ENCODE measurements around the gene KLHL36. TPM values are rescaled to one million over a fixed set of nuclear protein-coding genes. Genes with fewer than 3 reads are reported as not detected.

Gene KLHL36
- total and polyA plus RNA-seq, 9 of the 15 experiments (the other 6 are each of a cell fraction or from before 2014, with no cell fraction given): 2.1 to 51.2 (median 18.5) TPM

- 0 out of 2 replicates have a peak, but pooled peaks have one; percentile 12 for TF ChIP-seq SMAD4 (CRISPR knock-in tag; conservative IDR thresholded peaks at IDR 0.05)
- no peak for TF ChIP-seq KAT7 (CRISPR knock-in tag; IDR thresholded peaks at IDR 0.05; ENCODE audit: borderline replicate concordance)
- TF ChIP-seq HMG20B (CRISPR knock-in tag; IDR thresholded peaks at IDR 0.05): no peak
- TF ChIP-seq PHB2 (IDR thresholded peaks at IDR 0.05; ENCODE audit: low read depth): no peak
- no peak for TF ChIP-seq U2AF1 (optimal IDR thresholded peaks at IDR 0.05; ENCODE audit: low read depth, low read length)
- no peak for TF ChIP-seq HDAC2 (IDR thresholded peaks at IDR 0.05)
- TF ChIP-seq CEBPG (CRISPR knock-in tag; IDR thresholded peaks at IDR 0.05): no peak
- no peak for TF ChIP-seq CEBPG (tag; conservative IDR thresholded peaks at IDR 0.05 in 1 of 2, IDR thresholded peaks at IDR 0.05 in 1 of 2)
- TF ChIP-seq, protein P1, sequence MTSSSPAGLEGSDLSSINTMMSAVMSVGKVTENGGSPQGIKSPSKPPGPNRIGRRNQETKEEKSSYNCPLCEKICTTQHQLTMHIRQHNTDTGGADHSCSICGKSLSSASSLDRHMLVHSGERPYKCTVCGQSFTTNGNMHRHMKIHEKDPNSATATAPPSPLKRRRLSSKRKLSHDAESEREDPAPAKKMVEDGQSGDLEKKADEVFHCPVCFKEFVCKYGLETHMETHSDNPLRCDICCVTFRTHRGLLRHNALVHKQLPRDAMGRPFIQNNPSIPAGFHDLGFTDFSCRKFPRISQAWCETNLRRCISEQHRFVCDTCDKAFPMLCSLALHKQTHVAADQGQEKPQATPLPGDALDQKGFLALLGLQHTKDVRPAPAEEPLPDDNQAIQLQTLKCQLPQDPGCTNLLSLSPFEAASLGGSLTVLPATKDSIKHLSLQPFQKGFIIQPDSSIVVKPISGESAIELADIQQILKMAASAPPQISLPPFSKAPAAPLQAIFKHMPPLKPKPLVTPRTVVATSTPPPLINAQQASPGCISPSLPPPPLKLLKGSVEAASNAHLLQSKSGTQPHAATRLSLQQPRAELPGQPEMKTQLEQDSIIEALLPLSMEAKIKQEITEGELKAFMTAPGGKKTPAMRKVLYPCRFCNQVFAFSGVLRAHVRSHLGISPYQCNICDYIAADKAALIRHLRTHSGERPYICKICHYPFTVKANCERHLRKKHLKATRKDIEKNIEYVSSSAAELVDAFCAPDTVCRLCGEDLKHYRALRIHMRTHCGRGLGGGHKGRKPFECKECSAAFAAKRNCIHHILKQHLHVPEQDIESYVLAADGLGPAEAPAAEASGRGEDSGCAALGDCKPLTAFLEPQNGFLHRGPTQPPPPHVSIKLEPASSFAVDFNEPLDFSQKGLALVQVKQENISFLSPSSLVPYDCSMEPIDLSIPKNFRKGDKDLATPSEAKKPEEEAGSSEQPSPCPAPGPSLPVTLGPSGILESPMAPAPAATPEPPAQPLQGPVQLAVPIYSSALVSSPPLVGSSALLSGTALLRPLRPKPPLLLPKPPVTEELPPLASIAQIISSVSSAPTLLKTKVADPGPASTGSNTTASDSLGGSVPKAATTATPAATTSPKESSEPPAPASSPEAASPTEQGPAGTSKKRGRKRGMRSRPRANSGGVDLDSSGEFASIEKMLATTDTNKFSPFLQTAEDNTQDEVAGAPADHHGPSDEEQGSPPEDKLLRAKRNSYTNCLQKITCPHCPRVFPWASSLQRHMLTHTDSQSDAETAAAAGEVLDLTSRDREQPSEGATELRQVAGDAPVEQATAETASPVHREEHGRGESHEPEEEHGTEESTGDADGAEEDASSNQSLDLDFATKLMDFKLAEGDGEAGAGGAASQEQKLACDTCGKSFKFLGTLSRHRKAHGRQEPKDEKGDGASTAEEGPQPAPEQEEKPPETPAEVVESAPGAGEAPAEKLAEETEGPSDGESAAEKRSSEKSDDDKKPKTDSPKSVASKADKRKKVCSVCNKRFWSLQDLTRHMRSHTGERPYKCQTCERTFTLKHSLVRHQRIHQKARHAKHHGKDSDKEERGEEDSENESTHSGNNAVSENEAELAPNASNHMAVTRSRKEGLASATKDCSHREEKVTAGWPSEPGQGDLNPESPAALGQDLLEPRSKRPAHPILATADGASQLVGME (CRISPR knock-in tag; IDR thresholded peaks at IDR 0.05): 0 out of 2 replicates have a peak, but pooled peaks have one; percentile 25
- no peak for TF ChIP-seq CREM (IDR thresholded peaks at IDR 0.05; ENCODE audit: low read depth)
- TF ChIP-seq, protein P2, sequence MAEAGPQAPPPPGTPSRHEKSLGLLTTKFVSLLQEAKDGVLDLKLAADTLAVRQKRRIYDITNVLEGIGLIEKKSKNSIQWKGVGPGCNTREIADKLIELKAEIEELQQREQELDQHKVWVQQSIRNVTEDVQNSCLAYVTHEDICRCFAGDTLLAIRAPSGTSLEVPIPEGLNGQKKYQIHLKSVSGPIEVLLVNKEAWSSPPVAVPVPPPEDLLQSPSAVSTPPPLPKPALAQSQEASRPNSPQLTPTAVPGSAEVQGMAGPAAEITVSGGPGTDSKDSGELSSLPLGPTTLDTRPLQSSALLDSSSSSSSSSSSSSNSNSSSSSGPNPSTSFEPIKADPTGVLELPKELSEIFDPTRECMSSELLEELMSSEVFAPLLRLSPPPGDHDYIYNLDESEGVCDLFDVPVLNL (CRISPR knock-in tag; IDR thresholded peaks at IDR 0.05; ENCODE audit: low read depth): no peak
- no peak for TF ChIP-seq BRD4 (IDR thresholded peaks at IDR 0.05)
- no peak for TF ChIP-seq SAFB (IDR thresholded peaks at IDR 0.05; ENCODE audit: borderline replicate concordance, low read depth, low read length)
- no peak for TF ChIP-seq ID3 (CRISPR knock-in tag; IDR thresholded peaks at IDR 0.05)
- TF ChIP-seq ID3 (tag; IDR thresholded peaks at IDR 0.05): no peak
- TF ChIP-seq MAZ (CRISPR knock-in tag; conservative IDR thresholded peaks at IDR 0.05 in 1 of 2, IDR thresholded peaks at IDR 0.05 in 1 of 2): no peak
- TF ChIP-seq SAP30 (IDR thresholded peaks at IDR 0.05; ENCODE audit: borderline replicate concordance, insufficient read depth, low read depth, low read length, poor library complexity, severe bottlenecking): no peak
- no peak for TF ChIP-seq MED1 (CRISPR knock-in tag; IDR thresholded peaks at IDR 0.05; ENCODE audit: borderline replicate concordance)
- TF ChIP-seq HDAC1 (IDR thresholded peaks at IDR 0.05): 0 out of 4 replicates have a peak, but pooled peaks of 1 of the 2 experiments have one; percentile 22
- TF ChIP-seq MYBL2 (IDR thresholded peaks at IDR 0.05; ENCODE audit: low read depth): no peak
- TF ChIP-seq MYBL2 (CRISPR knock-in tag; IDR thresholded peaks at IDR 0.05; ENCODE audit: borderline replicate concordance): no peak
- no peak for TF ChIP-seq ZNF217 (CRISPR knock-in tag; IDR thresholded peaks at IDR 0.05)
These were observed 45.0 kb upstream of the KLHL36 start (continued) for GRCh38 chr16:84603140-84603816.
